ENCODE results near the gene ARPC1B.
A peak's percentile ranks its signal among the peaks of the same experiment; 100 is the strongest.

The ARPC1B gene

GRCh38 chr7:99365318-99366141, 9.0 kb upstream of the ARPC1B start:
- H3K27ac ChIP-seq = no peak overlapping the region
- DNase-seq = no peak

GRCh38 chr7:99366646-99367045, 7.9 kb upstream of the ARPC1B start:
- no peak for TF ChIP-seq CTCF (IDR thresholded peaks at IDR 0.05; ENCODE audit: low read depth, low read length, missing control alignments)
- Histone ChIP-seq H3K27me3 (replicated peaks) (no peaks in the 10 kb centered on the region), H3K27ac (no peak overlapping the region), H3K4me3 (ENCODE audit: low read depth, low read length) (no peak overlapping the region), H3K36me3 (replicated peaks) (peaks cover 41% of the 10 kb centered on the region)
- in situ Hi-C loops (cut with HindIII; ENCODE audit: low pct_ligation_motif_present, low sequenced_read_pairs) = no loop called here
- no peak for DNase-seq

More at GRCh38 chr7:99365318-99366141, 9.0 kb upstream of the ARPC1B start:
- in situ Hi-C loops (cut with HindIII; ENCODE audit: low pct_ligation_motif_present, low sequenced_read_pairs) = no loop called here
- Histone ChIP-seq H3K4me3 (ENCODE audit: low read depth, low read length) (no peak overlapping the region), H3K36me3 (replicated peaks) (peaks cover 50% of the 10 kb centered on the region), H3K27me3 (replicated peaks) (no peaks in the 10 kb centered on the region)
- peak; percentile 73 for TF ChIP-seq CTCF (IDR thresholded peaks at IDR 0.05; ENCODE audit: low read depth, low read length, missing control alignments)

GRCh38 chr7:99368750-99369389, 5.7 kb upstream of the ARPC1B start:
- Histone ChIP-seq H3K27ac (no peak overlapping the region), H3K36me3 (replicated peaks) (peaks cover 28% of the 10 kb centered on the region), H3K4me3 (ENCODE audit: low read depth, low read length) (no peak overlapping the region), H3K27me3 (replicated peaks) (no peaks in the 10 kb centered on the region)
- TF ChIP-seq CTCF (IDR thresholded peaks at IDR 0.05; ENCODE audit: low read depth, low read length, missing control alignments) = no peak
- DNase-seq = no peak
- in situ Hi-C loops (cut with HindIII; ENCODE audit: low pct_ligation_motif_present, low sequenced_read_pairs) = no loop called here

- Histone ChIP-seq H3K27me3 (replicated peaks) (no peaks in the 10 kb centered on the region), H3K36me3 (replicated peaks) (peaks cover 19% of the 10 kb centered on the region), H3K27ac (no peak overlapping the region), H3K4me3 (ENCODE audit: low read depth, low read length) (no peak overlapping the region)
- in situ Hi-C loops (cut with HindIII; ENCODE audit: low pct_ligation_motif_present, low sequenced_read_pairs) = no loop called here
- no peak for TF ChIP-seq CTCF (IDR thresholded peaks at IDR 0.05; ENCODE audit: low read depth, low read length, missing control alignments)
- DNase-seq = no peak
Measured at GRCh38 chr7:99369767-99370391, 4.7 kb upstream of the ARPC1B start.

GRCh38 chr7:99371376-99371920, 3.1 kb upstream of the ARPC1B start:
- in situ Hi-C loops (cut with HindIII; ENCODE audit: low pct_ligation_motif_present, low sequenced_read_pairs) = no loop called here
- Histone ChIP-seq H3K36me3 (replicated peaks) (peaks cover 12% of the 10 kb centered on the region), H3K27ac (no peak overlapping the region), H3K4me3 (ENCODE audit: low read depth, low read length) (no peak overlapping the region), H3K27me3 (replicated peaks) (no peaks in the 10 kb centered on the region)
- no peak for TF ChIP-seq CTCF (IDR thresholded peaks at IDR 0.05; ENCODE audit: low read depth, low read length, missing control alignments)
- DNase-seq = no peak
